PC-3 (cell line): ENCODE data around the gene MYO10. TPM values are rescaled to one million over a fixed set of nuclear protein-coding genes. Genes with fewer than 3 reads are reported as not detected.
"Not testable (repeated sequence)": the region's sequence is repeated elsewhere in the genome, so short reads cannot be mapped to it uniquely, and the experiment has no call there.

ENCODE experiments used
- ATAC-seq: fragments of 200-7000 bp; cut with Tn5 transposase; 2 replicates; pipeline ENCODE4 v1.9.1; 2020; ENCODE audit warnings: mild to moderate bottlenecking, moderate library complexity
- BruUV-seq: library from RNA; stranded (reverse); fragments of 400-500 nt; replicated peaks from 2 replicates; lab custom pipeline; 2021; lab: Mats Ljungman, UMichigan
- CTCF ChIA-PET: fragments of 300-600 bp; sonication (Branson Sonifier 250); formaldehyde crosslinking; loops from one replicate; lab custom pipeline; 2022; ENCODE audit warnings: antibody characterized with exemption; lab: Charles Lee
- POLR2A ChIA-PET: fragments of 300-600 bp; sonication (Branson Sonifier 250); formaldehyde crosslinking; loops from one replicate; lab custom pipeline; 2022; ENCODE audit warnings: antibody characterized with exemption; ENCODE audit not compliant: unreplicated experiment; lab: Charles Lee
- DNase-seq: peaks from one replicate; pipeline ENCODE4 v3.0.0-alpha.2; 2015
- H2AFZ ChIP-seq: fragments of 300-600 bp; sonication (generic); 2 replicates; pipeline ENCODE4 v1.6.0; 2016; ENCODE audit warnings: antibody characterized with exemption, low read length
- H3F3A ChIP-seq: fragments of 300-600 bp; sonication (generic); one replicate; pipeline ENCODE4 v1.6.0; 2017; ENCODE audit warnings: antibody characterized with exemption, low read length, control low read depth, mild to moderate bottlenecking; ENCODE audit not compliant: unreplicated experiment
- H3K27ac ChIP-seq: fragments of 300-600 bp; sonication (generic); 2 replicates; pipeline ENCODE4 v1.5.1; 2016; ENCODE audit warnings: mild to moderate bottlenecking, low read length
- H3K27me3 ChIP-seq: fragments of 300-600 bp; sonication (generic); 2 replicates; pipeline ENCODE4 v1.6.1; 2016; ENCODE audit warnings: low read length, mixed read lengths
- H3K36me3 ChIP-seq: fragments of 300-600 bp; sonication (generic); 2 replicates; pipeline ENCODE4 v1.6.1; 2016; ENCODE audit warnings: low read depth, mixed run types, low read length, mixed read lengths
- H3K4me1 ChIP-seq: fragments of 300-600 bp; sonication (generic); 2 replicates; pipeline ENCODE4 v1.5.1; 2016; ENCODE audit warnings: low read length; ENCODE audit not compliant: insufficient read depth
- H3K4me2 ChIP-seq: fragments of 300-600 bp; sonication (generic); 2 replicates; pipeline ENCODE4 v1.6.0; 2016; ENCODE audit warnings: low read length
- H3K4me3 ChIP-seq: fragments of 300-600 bp; sonication (generic); 2 replicates; pipeline ENCODE4 v1.5.1; 2016; ENCODE audit warnings: mild to moderate bottlenecking, low read length, mixed read lengths
- H3K79me2 ChIP-seq: fragments of 300-600 bp; sonication (generic); 2 replicates; pipeline ENCODE4 v1.6.1; 2017; ENCODE audit warnings: low read length, mixed read lengths
- H3K9ac ChIP-seq: fragments of 300-600 bp; sonication (generic); 2 replicates; pipeline ENCODE4 v1.6.0; 2016; ENCODE audit warnings: mild to moderate bottlenecking, low read length
- H3K9me2 ChIP-seq: fragments of 300-600 bp; sonication (generic); replicated peaks from 2 replicates; pipeline ENCODE4 v1.6.1; 2016; ENCODE audit warnings: mixed run types, low read length, mixed read lengths
- H3K9me3 ChIP-seq: fragments of 300-600 bp; sonication (generic); 2 replicates; pipeline ENCODE4 v1.6.1; 2016; ENCODE audit warnings: low read length, mixed read lengths
- H4K20me1 ChIP-seq: fragments of 300-600 bp; sonication (generic); 2 replicates; pipeline ENCODE4 v1.6.1; 2016; ENCODE audit warnings: low read length, mixed read lengths
- EZH2 ChIP-seq: fragments of 300-600 bp; sonication (generic); IDR thresholded peaks from one replicate; pipeline ENCODE4 v1.6.1; 2017; ENCODE audit warnings: antibody characterized with exemption, mild to moderate bottlenecking, low read length; ENCODE audit not compliant: unreplicated experiment
- EZH2phosphoT487 ChIP-seq: fragments of 300-600 bp; sonication (generic); IDR thresholded peaks from 2 replicates; pipeline ENCODE4 v1.6.1; 2018; ENCODE audit warnings: mild to moderate bottlenecking, antibody characterized with exemption, low read length, borderline replicate concordance
- intact Hi-C: fragments of 100-400 bp; cut with micrococcal nuclease; formaldehyde crosslinking; loops from 2 replicates; pipeline ENCODE4 v1.9.0; 2023
- total RNA-seq: library from RNA; depleted of rRNA; stranded (reverse); fragments of >200 nt; gene quantifications from 2 replicates; pipeline ENCODE4 v1.2.3, GENCODE V29; 2014
- TF ChIP-seq, protein P1 (sequence below): fragments of 300-600 bp; sonication (generic); conservative IDR thresholded peaks from 2 replicates; pipeline ENCODE4 v1.5.1; 2017; ENCODE audit warnings: antibody characterized with exemption, low read depth, mild to moderate bottlenecking, low read length

Gene MYO10
- total RNA-seq, 1 experiment from 2014 or later: 52.3 TPM

DNA sequence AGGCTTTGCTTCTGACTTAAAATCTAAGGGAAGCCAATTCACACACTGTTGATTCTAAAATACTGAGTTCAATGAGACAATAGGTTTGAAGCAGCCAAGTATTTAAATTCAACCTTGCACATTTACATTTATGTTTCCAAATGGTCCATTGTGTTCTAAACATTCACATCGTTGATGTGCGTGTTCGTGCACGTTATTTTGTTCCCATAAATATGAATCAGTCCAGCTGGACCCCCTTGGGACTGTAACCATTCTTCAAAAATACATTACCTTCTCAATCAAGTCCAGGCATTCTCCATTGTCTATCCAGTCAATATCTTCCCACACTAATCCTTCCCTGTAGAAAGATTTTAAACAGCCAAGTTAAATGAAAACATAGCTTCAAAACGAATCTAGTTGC lies 172.9 kb downstream of the MYO10 start:
- Histone ChIP-seq H3K4me3 (no peak overlapping the region), H3K9me3 (no peaks in the 10 kb centered on the region), H3K9me2 (no peaks in the 10 kb centered on the region), H4K20me1 (no peaks in the 10 kb centered on the region), H3F3A (no peaks in the 10 kb centered on the region), H3K4me2 (no peak overlapping the region), H3K27ac (no peak overlapping the region), H2AFZ (no peak overlapping the region), H3K27me3 (no peaks in the 10 kb centered on the region), H3K36me3 (peaks cover 43% of the 10 kb centered on the region), H3K9ac (no peak overlapping the region), H3K4me1 (no peaks in the 10 kb centered on the region), H3K79me2 (no peaks in the 10 kb centered on the region)
- TF ChIP-seq EZH2 (no peak), EZH2phosphoT487 (no peak)
- TF ChIP-seq, protein P1, sequence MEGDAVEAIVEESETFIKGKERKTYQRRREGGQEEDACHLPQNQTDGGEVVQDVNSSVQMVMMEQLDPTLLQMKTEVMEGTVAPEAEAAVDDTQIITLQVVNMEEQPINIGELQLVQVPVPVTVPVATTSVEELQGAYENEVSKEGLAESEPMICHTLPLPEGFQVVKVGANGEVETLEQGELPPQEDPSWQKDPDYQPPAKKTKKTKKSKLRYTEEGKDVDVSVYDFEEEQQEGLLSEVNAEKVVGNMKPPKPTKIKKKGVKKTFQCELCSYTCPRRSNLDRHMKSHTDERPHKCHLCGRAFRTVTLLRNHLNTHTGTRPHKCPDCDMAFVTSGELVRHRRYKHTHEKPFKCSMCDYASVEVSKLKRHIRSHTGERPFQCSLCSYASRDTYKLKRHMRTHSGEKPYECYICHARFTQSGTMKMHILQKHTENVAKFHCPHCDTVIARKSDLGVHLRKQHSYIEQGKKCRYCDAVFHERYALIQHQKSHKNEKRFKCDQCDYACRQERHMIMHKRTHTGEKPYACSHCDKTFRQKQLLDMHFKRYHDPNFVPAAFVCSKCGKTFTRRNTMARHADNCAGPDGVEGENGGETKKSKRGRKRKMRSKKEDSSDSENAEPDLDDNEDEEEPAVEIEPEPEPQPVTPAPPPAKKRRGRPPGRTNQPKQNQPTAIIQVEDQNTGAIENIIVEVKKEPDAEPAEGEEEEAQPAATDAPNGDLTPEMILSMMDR: no peak
- ChIA-PET POLR2A (no interaction called here), CTCF (interaction anchor here (0.6 kb wide), 2 partner anchors 213 to 215 kb away, joined by 3 to 4 read pairs; no protein-coding TSS in a partner anchor)
- ATAC-seq: no peak
- no TSS peak for BruUV-seq
- intact Hi-C loops: no loop called here
- DNase-seq: no peak

- Histone ChIP-seq H3K9ac (no peak overlapping the region), H3K27me3 (no peaks in the 10 kb centered on the region), H3K79me2 (no peaks in the 10 kb centered on the region), H3K9me3 (no peaks in the 10 kb centered on the region), H2AFZ (no peak overlapping the region), H3F3A (no peaks in the 10 kb centered on the region), H3K27ac (no peak overlapping the region), H3K9me2 (no peaks in the 10 kb centered on the region), H4K20me1 (no peaks in the 10 kb centered on the region), H3K36me3 (peaks cover 50% of the 10 kb centered on the region), H3K4me2 (no peak overlapping the region), H3K4me3 (no peak overlapping the region), H3K4me1 (no peaks in the 10 kb centered on the region)
- ChIA-PET CTCF (no interaction called here), POLR2A (no interaction called here)
- intact Hi-C loops: no loop called here
- ATAC-seq: no peak
- no TSS peak for BruUV-seq
- TF ChIP-seq, protein P1: no peak
- TF ChIP-seq EZH2phosphoT487 (no peak), EZH2 (no peak)
- DNase-seq: no peak
Observed at GRCh38 chr5:16759147-16759773, 176.8 kb downstream of the MYO10 start.

GRCh38 chr5:16757989-16758501 lies 178.0 kb downstream of the MYO10 start:
- Histone ChIP-seq H3K4me2 (no peak overlapping the region), H3K4me3 (no peak overlapping the region), H4K20me1 (no peaks in the 10 kb centered on the region), H3K27ac (no peak overlapping the region), H3F3A (no peaks in the 10 kb centered on the region), H3K9ac (no peak overlapping the region), H3K27me3 (no peaks in the 10 kb centered on the region), H3K9me2 (no peaks in the 10 kb centered on the region), H3K36me3 (peaks cover 44% of the 10 kb centered on the region), H3K4me1 (no peaks in the 10 kb centered on the region), H3K9me3 (no peaks in the 10 kb centered on the region), H3K79me2 (no peaks in the 10 kb centered on the region), H2AFZ (no peak overlapping the region)
- DNase-seq (no peak), ATAC-seq (no peak)
- BruUV-seq: no TSS peak
- CTCF ChIA-PET: no interaction called here
- intact Hi-C loops: no loop called here
- POLR2A ChIA-PET: no interaction called here
- TF ChIP-seq EZH2 (no peak), EZH2phosphoT487 (no peak)
- TF ChIP-seq, protein P1: no peak

DNA sequence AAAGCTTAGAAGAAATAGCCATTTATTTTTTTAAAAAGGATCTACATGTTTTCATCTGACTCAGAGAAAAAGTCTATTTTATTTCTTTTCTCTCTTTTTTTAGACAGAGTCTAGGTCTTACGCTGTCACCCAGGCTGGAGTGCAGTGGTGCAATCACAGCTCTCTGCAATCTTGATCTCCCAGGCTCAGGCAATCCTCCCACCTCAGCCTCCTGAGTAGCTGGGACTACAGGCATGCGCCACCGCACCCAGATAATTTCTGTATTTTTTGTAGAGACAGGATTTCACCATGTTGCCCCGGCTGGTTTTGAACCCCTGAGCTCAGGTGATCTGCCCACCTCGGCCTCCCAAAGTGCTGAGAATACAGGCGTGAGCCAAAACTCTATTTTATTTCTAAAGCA lies 178.5 kb downstream of the MYO10 start:
- H3K27me3 ChIP-seq, CTCF ChIA-PET, BruUV-seq, H3F3A ChIP-seq, H3K9me3 ChIP-seq, H3K4me2 ChIP-seq, H4K20me1 ChIP-seq, H3K27ac ChIP-seq, ATAC-seq, H2AFZ ChIP-seq, H3K4me3 ChIP-seq, H3K79me2 ChIP-seq, DNase-seq, H3K9me2 ChIP-seq, intact Hi-C loops, H3K9ac ChIP-seq, H3K4me1 ChIP-seq: not testable (repeated sequence)
- POLR2A ChIA-PET: interaction anchor here (0.7 kb wide), 1 partner anchor 66 kb away, joined by 3 read pairs; no protein-coding TSS in a partner anchor
- peaks cover 43% of the 10 kb centered on the region for H3K36me3 ChIP-seq
